ENCODE results near the gene RNF186. TPM values are rescaled to one million over a fixed set of nuclear protein-coding genes. Genes with fewer than 3 reads are reported as not detected.

Gene RNF186
- total RNA-seq, 1 experiment from 2014 or later, result 0.69 TPM

- Histone ChIP-seq H3K9me3 (ENCODE audit: low read length) (no peaks in the 10 kb centered on the region), H3K36me3 (ENCODE audit: low read depth, low read length) (no peaks in the 10 kb centered on the region), H3K9ac (ENCODE audit: low read length) (no peak overlapping the region), H3K4me2 (ENCODE audit: low read length) (no peak overlapping the region), H3K27ac (ENCODE audit: low read length) (no peak overlapping the region), H3K27me3 (ENCODE audit: low read length) (no peaks in the 10 kb centered on the region), H3K9me2 (replicated peaks; ENCODE audit: low read length) (no peaks in the 10 kb centered on the region), H3K79me2 (ENCODE audit: low read length) (no peaks in the 10 kb centered on the region), H2AFZ (ENCODE audit: low read length) (no peak overlapping the region), H4K20me1 (ENCODE audit: low read length) (no peaks in the 10 kb centered on the region), H3K4me3 (ENCODE audit: low read length) (no peak overlapping the region), H3K4me1 (ENCODE audit: insufficient read depth, low read length) (no peaks in the 10 kb centered on the region), H3F3A (ENCODE audit: low read length, unreplicated experiment) (no peaks in the 10 kb centered on the region)
- no TSS peak for BruUV-seq (replicated peaks)
- ATAC-seq, result peak; percentile 11; the same call in 1 of the 2 replicates
- CTCF ChIA-PET, result no interaction called here
- no peak for DNase-seq
- TF ChIP-seq, protein P1, sequence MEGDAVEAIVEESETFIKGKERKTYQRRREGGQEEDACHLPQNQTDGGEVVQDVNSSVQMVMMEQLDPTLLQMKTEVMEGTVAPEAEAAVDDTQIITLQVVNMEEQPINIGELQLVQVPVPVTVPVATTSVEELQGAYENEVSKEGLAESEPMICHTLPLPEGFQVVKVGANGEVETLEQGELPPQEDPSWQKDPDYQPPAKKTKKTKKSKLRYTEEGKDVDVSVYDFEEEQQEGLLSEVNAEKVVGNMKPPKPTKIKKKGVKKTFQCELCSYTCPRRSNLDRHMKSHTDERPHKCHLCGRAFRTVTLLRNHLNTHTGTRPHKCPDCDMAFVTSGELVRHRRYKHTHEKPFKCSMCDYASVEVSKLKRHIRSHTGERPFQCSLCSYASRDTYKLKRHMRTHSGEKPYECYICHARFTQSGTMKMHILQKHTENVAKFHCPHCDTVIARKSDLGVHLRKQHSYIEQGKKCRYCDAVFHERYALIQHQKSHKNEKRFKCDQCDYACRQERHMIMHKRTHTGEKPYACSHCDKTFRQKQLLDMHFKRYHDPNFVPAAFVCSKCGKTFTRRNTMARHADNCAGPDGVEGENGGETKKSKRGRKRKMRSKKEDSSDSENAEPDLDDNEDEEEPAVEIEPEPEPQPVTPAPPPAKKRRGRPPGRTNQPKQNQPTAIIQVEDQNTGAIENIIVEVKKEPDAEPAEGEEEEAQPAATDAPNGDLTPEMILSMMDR (conservative IDR thresholded peaks at IDR 0.05; ENCODE audit: low read depth, low read length), result no peak
- TF ChIP-seq EZH2phosphoT487 (IDR thresholded peaks at IDR 0.05; ENCODE audit: borderline replicate concordance, low read length) (no peak), EZH2 (IDR thresholded peaks at IDR 0.05; ENCODE audit: low read length, unreplicated experiment) (no peak)
- intact Hi-C loops (cut with micrococcal nuclease), result no loop called here
- POLR2A ChIA-PET (ENCODE audit: unreplicated experiment), result no interaction called here
These were observed 986 bp upstream of the RNF186 start for GRCh38 chr1:19815801-19816736.

- no peaks in the 10 kb centered on the region for H3K79me2 ChIP-seq (ENCODE audit: low read length)
- TF ChIP-seq EZH2phosphoT487 (IDR thresholded peaks at IDR 0.05; ENCODE audit: borderline replicate concordance, low read length) (no peak), EZH2 (IDR thresholded peaks at IDR 0.05; ENCODE audit: low read length, unreplicated experiment) (no peak)
- TF ChIP-seq, protein P1 (conservative IDR thresholded peaks at IDR 0.05; ENCODE audit: low read depth, low read length), result no peak
- H3K27ac ChIP-seq (ENCODE audit: low read length), result no peak overlapping the region
- BruUV-seq (replicated peaks), result no TSS peak
- H3K4me2 ChIP-seq (ENCODE audit: low read length), result no peak overlapping the region
- H3K4me1 ChIP-seq (ENCODE audit: insufficient read depth, low read length), result no peaks in the 10 kb centered on the region
- H3K27me3 ChIP-seq (ENCODE audit: low read length), result no peaks in the 10 kb centered on the region
- intact Hi-C loops (cut with micrococcal nuclease), result no loop called here
- ChIA-PET POLR2A (ENCODE audit: unreplicated experiment) (no interaction called here), CTCF (no interaction called here)
- no peaks in the 10 kb centered on the region for H4K20me1 ChIP-seq (ENCODE audit: low read length)
- H3K4me3 ChIP-seq (ENCODE audit: low read length), result no peak overlapping the region
- no peak for DNase-seq
- no peak overlapping the region for H2AFZ ChIP-seq (ENCODE audit: low read length)
- H3K9me3 ChIP-seq (ENCODE audit: low read length), result no peaks in the 10 kb centered on the region
- H3F3A ChIP-seq (ENCODE audit: low read length, unreplicated experiment), result no peaks in the 10 kb centered on the region
- no peak for ATAC-seq
- H3K9me2 ChIP-seq (replicated peaks; ENCODE audit: low read length), result no peaks in the 10 kb centered on the region
- H3K9ac ChIP-seq (ENCODE audit: low read length), result no peak overlapping the region
- H3K36me3 ChIP-seq (ENCODE audit: low read depth, low read length), result no peaks in the 10 kb centered on the region
These were observed 830 bp downstream of the RNF186 start for GRCh38 chr1:19814244-19814661.

DNA sequence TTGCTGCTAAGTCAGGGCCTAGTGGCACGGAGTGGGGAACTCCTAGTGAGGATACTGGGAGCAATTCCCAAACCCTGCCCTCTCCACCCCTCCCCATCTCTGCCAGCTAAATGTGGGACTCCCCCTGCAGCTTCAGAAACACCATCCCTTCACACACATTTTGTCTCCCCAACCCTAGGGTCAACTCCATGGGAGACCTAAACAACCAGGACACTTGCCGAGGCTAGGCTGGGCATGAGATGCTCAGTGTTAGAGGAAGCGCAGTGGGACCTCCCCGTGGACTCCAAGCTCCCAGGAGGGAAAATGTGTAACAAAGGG is 1.5 kb downstream of the RNF186 start:
- Histone ChIP-seq H3K4me2 (ENCODE audit: low read length) (no peak overlapping the region), H4K20me1 (ENCODE audit: low read length) (no peaks in the 10 kb centered on the region), H3F3A (ENCODE audit: low read length, unreplicated experiment) (no peaks in the 10 kb centered on the region), H3K4me1 (ENCODE audit: insufficient read depth, low read length) (no peaks in the 10 kb centered on the region), H3K4me3 (ENCODE audit: low read length) (no peak overlapping the region), H3K27me3 (ENCODE audit: low read length) (no peaks in the 10 kb centered on the region), H3K27ac (ENCODE audit: low read length) (no peak overlapping the region), H3K9ac (ENCODE audit: low read length) (no peak overlapping the region), H3K79me2 (ENCODE audit: low read length) (no peaks in the 10 kb centered on the region), H2AFZ (ENCODE audit: low read length) (no peak overlapping the region), H3K36me3 (ENCODE audit: low read depth, low read length) (no peaks in the 10 kb centered on the region), H3K9me2 (replicated peaks; ENCODE audit: low read length) (no peaks in the 10 kb centered on the region), H3K9me3 (ENCODE audit: low read length) (no peaks in the 10 kb centered on the region)
- BruUV-seq (replicated peaks), result no TSS peak
- ChIA-PET POLR2A (ENCODE audit: unreplicated experiment) (no interaction called here), CTCF (no interaction called here)
- intact Hi-C loops (cut with micrococcal nuclease), result no loop called here
- TF ChIP-seq, protein P1 (conservative IDR thresholded peaks at IDR 0.05; ENCODE audit: low read depth, low read length), result no peak
- no peak for TF ChIP-seq EZH2phosphoT487 (IDR thresholded peaks at IDR 0.05; ENCODE audit: borderline replicate concordance, low read length)
- no peak for TF ChIP-seq EZH2 (IDR thresholded peaks at IDR 0.05; ENCODE audit: low read length, unreplicated experiment)
- ATAC-seq, result no peak
- DNase-seq, result no peak

All from PC-3 (cell line).